Tibial nerve (tissue), 4 donors: ENCODE results near the gene FLT4. TPM values are rescaled to one million over a fixed set of nuclear protein-coding genes. Genes with fewer than 3 reads are reported as not detected.

Source experiments
- DNase-seq, 2 donors: peaks; one replicate each; pipeline ENCODE4 v3.0.0-alpha.2; 2019; ENCODE audit warnings: low spot score in 2 of 2
- H3K27ac ChIP-seq, 4 donors: fragments of 200-600 bp; sonication (generic) in 3 of 4; one replicate each; pipeline ENCODE4 v1.5.1; 2017 to 2019; ENCODE audit warnings: mild to moderate bottlenecking in 1 of 4
- H3K27me3 ChIP-seq, 2 donors: fragments of 200-600 bp; sonication (generic) in 1 of 2; one replicate each; pipeline versions ENCODE4 v1.5.1 to v1.6.0; 2017 to 2019
- H3K36me3 ChIP-seq, 3 donors: fragments of 200-600 bp; sonication (generic); one replicate each; pipeline ENCODE4 v1.5.1; 2018 to 2019
- H3K4me1 ChIP-seq, 4 donors: fragments of 200-600 bp; sonication (generic) in 3 of 4; one replicate each; pipeline ENCODE4 v1.5.1; 2017 to 2019
- H3K4me3 ChIP-seq, 4 donors: fragments of 200-600 bp; sonication (generic) in 3 of 4; one replicate each; pipeline ENCODE4 v1.5.1; 2017 to 2019; ENCODE audit warnings: mild to moderate bottlenecking in 1 of 4, moderate library complexity in 1 of 4
- H3K9me3 ChIP-seq, 4 donors: fragments of 200-600 bp; sonication (generic) in 3 of 4; one replicate each; pipeline ENCODE4 v1.5.1; 2017 to 2019
- EP300 ChIP-seq, 2 donors: sonication (generic); formaldehyde crosslinking; IDR thresholded peaks; one replicate each; pipeline ENCODE4 v1.6.1; 2017; ENCODE audit warnings: antibody characterized with exemption in 2 of 2, mild to moderate bottlenecking in 1 of 2
- POLR2A ChIP-seq, 2 donors: fragments of 450-650 bp; IDR thresholded peaks; one replicate each; pipeline ENCODE4 v1.6.1; 2017; ENCODE audit warnings: antibody characterized with exemption in 2 of 2, mild to moderate bottlenecking in 2 of 2, moderate library complexity in 2 of 2
- WGBS, 2 donors: methylation state at CpG; one replicate each; pipeline ENCODE4 v1.1.5; 2018; 5-methylcytosine and 5-hydroxymethylcytosine counted together
- total RNA-seq, 4 donors: library from RNA; depleted of rRNA; stranded (reverse); fragments of >200 nt; gene quantifications; one replicate each; pipeline ENCODE4 v1.1.0, GENCODE V29; 2016
- TF ChIP-seq, protein P1 (sequence below), 5 experiments: fragments of 200-600 bp in 3 of 5; fragments of 450-650 bp in 2 of 5; sonication (generic) in 3 of 5; IDR thresholded peaks; one replicate each; pipeline ENCODE4 v1.5.1; 2016 to 2019; ENCODE audit warnings: antibody characterized with exemption in 5 of 5, mild to moderate bottlenecking in 3 of 5, moderate library complexity in 2 of 5

FLT4 gene
- total RNA-seq, 4 donors from 2014 or later: 4.6 to 34.2 (median 14.9) TPM

- H3K27me3 ChIP-seq: no peaks in the 10 kb centered on the region
- peaks cover 0 to 3% (median 0%) of the 10 kb centered on the region in 4 donors for H3K4me1 ChIP-seq
- no peak for DNase-seq
- H3K4me3 ChIP-seq: no peak overlapping the region
- no peak overlapping the region for H3K27ac ChIP-seq
- WGBS, 2 donors: 64 to 74% methylated on average over 7 of the region's 7 CpGs
- no peaks in the 10 kb centered on the region for H3K9me3 ChIP-seq
- H3K36me3 ChIP-seq: peaks cover 0 to 39% (median 0%) of the 10 kb centered on the region in 3 donors
- TF ChIP-seq EP300 (IDR thresholded peaks at IDR 0.05) (no peak), POLR2A (IDR thresholded peaks at IDR 0.05) (no peak)
- TF ChIP-seq, protein P1, sequence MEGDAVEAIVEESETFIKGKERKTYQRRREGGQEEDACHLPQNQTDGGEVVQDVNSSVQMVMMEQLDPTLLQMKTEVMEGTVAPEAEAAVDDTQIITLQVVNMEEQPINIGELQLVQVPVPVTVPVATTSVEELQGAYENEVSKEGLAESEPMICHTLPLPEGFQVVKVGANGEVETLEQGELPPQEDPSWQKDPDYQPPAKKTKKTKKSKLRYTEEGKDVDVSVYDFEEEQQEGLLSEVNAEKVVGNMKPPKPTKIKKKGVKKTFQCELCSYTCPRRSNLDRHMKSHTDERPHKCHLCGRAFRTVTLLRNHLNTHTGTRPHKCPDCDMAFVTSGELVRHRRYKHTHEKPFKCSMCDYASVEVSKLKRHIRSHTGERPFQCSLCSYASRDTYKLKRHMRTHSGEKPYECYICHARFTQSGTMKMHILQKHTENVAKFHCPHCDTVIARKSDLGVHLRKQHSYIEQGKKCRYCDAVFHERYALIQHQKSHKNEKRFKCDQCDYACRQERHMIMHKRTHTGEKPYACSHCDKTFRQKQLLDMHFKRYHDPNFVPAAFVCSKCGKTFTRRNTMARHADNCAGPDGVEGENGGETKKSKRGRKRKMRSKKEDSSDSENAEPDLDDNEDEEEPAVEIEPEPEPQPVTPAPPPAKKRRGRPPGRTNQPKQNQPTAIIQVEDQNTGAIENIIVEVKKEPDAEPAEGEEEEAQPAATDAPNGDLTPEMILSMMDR (IDR thresholded peaks at IDR 0.05): no peak
Observed at GRCh38 chr5:180555168-180555921, 94.1 kb downstream of the FLT4 start.

DNA sequence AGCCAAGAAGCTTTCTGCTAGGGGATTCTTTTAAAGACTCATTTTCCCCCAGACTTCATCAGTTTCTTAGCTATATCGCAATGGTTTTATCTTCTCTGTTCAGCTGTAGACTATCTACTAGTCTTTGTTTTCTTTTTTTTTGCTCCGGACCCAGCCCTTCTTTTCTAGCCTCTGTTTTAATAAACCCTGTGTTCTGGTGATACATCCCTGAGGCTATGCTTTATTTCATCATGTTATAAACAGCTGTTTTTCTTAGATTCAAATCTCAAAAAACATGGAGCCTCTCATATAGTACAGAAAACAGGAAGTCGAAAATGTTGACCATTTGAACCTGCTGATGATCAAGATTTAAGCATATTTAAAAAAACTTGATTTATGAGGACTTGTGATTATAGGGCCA lies 95.9 kb downstream of the FLT4 start:
- no peak for DNase-seq
- 75 to 80% methylated on average over 3 of the region's 3 CpGs for WGBS, 2 donors
- H3K27ac ChIP-seq: no peak overlapping the region
- H3K36me3 ChIP-seq: peaks cover 0 to 46% (median 0%) of the 10 kb centered on the region in 3 donors
- peaks cover 0 to 3% (median 0%) of the 10 kb centered on the region in 4 donors for H3K4me1 ChIP-seq
- H3K27me3 ChIP-seq: no peaks in the 10 kb centered on the region
- TF ChIP-seq POLR2A (IDR thresholded peaks at IDR 0.05): no peak
- TF ChIP-seq, protein P1 (IDR thresholded peaks at IDR 0.05): no peak
- no peak for TF ChIP-seq EP300 (IDR thresholded peaks at IDR 0.05)
- no peaks in the 10 kb centered on the region for H3K9me3 ChIP-seq
- H3K4me3 ChIP-seq: no peak overlapping the region

Other genes starting within 250 kb of the FLT4 start
- 10 to 100 TPM; 14.0 to 18.0 (median 15.5) TPM for gene CNOT6, start 155.2 kb downstream of the FLT4 start, total RNA-seq
- not detected for gene SCGB3A1, start 58.1 kb downstream of the FLT4 start, total RNA-seq
- not detected for gene OR2Y1, start 90.5 kb upstream of the FLT4 start, total RNA-seq
- 100 to 1,000 TPM; 161 to 216 (median 195) TPM for gene MGAT1, start 153.2 kb upstream of the FLT4 start, total RNA-seq
- gene ZFP62, start 211.7 kb upstream of the FLT4 start, total RNA-seq: 10 to 100 TPM; 17.0 to 35.1 (median 25.3) TPM
- gene BTNL8, start 249.6 kb upstream of the FLT4 start, total RNA-seq: not detected